K562 (cell line): ENCODE data around the gene TMEM243. TPM values are rescaled to one million over a fixed set of nuclear protein-coding genes. Genes with fewer than 3 reads are reported as not detected.

ENCODE experiments used
- ATAC-seq: fragments of 200-7000 bp; cut with Tn5 transposase; 3 replicates; pipeline ENCODE4 v1.9.1; 2020; ENCODE audit warnings: moderate library complexity
- BruUV-seq: library from RNA; stranded (reverse); fragments of 400-500 nt; replicated peaks from 2 replicates; lab custom pipeline; 2021; lab: Mats Ljungman, UMichigan
- CTCF ChIA-PET: fragments of 300-600 bp; formaldehyde crosslinking; extraction: SDS; loops from one replicate; lab custom pipeline; 2021; ENCODE audit warnings: low intra/inter-chr PET ratio; lab: Yijun Ruan, JAX
- POLR2A ChIA-PET: fragments of 300-600, 350-650 bp; sonication (Branson Sonifier 250); formaldehyde crosslinking; extraction: SDS; loops from one replicate; lab custom pipeline; 2021; ENCODE audit warnings: antibody characterized with exemption, inconsistent platforms; lab: Yijun Ruan, JAX
- DNase-seq, 4 experiments: peaks; one replicate each; pipeline versions ENCODE4 v3.0.0 to v3.0.0-alpha.2; 2011 to 2018; ENCODE audit warnings: low spot score in 3 of 4, mixed read lengths in 3 of 4; ENCODE audit errors: extremely low read depth in 1 of 4
- FAIRE-seq: peaks from 2 replicates; lab custom pipeline; 2011; peaks lifted over from hg19 to GRCh38; lab: Jason Lieb, UNC
- H2AFZ ChIP-seq: 2 replicates; pipeline ENCODE4 v1.6.0; 2011; ENCODE audit warnings: low read depth, low read length, control low read depth, inconsistent platforms
- H3K27ac ChIP-seq: fragments of 200-600 bp; 3 replicates; pipeline ENCODE4 v1.8.0; 2011; ENCODE audit warnings: low read depth, mild to moderate bottlenecking, control low read depth, inconsistent platforms, low read length, moderate library complexity, mixed read lengths; ENCODE audit errors: extremely low read depth
- H3K27me3 ChIP-seq, 2 experiments: fragments of 300-600 bp in 1 of 2; 2 replicates in 1 of 2; 3 replicates in 1 of 2; pipeline versions ENCODE4 v1.6.0 to v1.8.0; 2011; ENCODE audit warnings: inconsistent platforms in 2 of 2, low read length in 2 of 2, mild to moderate bottlenecking in 1 of 2, mixed read lengths in 1 of 2, moderate library complexity in 1 of 2; ENCODE audit not compliant: control insufficient read depth in 2 of 2, insufficient read depth in 2 of 2
- H3K36me3 ChIP-seq: fragments of 300-600 bp; 3 replicates; pipeline ENCODE4 v1.8.0; 2011; ENCODE audit warnings: mild to moderate bottlenecking, low read length, inconsistent platforms; ENCODE audit not compliant: control insufficient read depth, insufficient read depth
- H3K4me1 ChIP-seq, 2 experiments: fragments of 200-600 bp in 1 of 2; replicated peaks in 1 of 2; 2 replicates in 1 of 2; 3 replicates in 1 of 2; pipeline versions ENCODE4 v1.5.1 to v1.8.0; 2011; ENCODE audit warnings: inconsistent platforms in 2 of 2, low read length in 2 of 2, mild to moderate bottlenecking in 1 of 2, mixed read lengths in 1 of 2, moderate library complexity in 1 of 2; ENCODE audit not compliant: control insufficient read depth in 2 of 2, insufficient read depth in 2 of 2
- H3K4me2 ChIP-seq: 2 replicates; pipeline ENCODE4 v1.6.1; 2011; ENCODE audit warnings: low read length, control low read depth, inconsistent platforms, mixed read lengths; ENCODE audit not compliant: insufficient read depth
- H3K4me3 ChIP-seq: fragments of 200-600 bp; sonication (generic), shearing (Covaris generic); 2 replicates; pipeline ENCODE4 v1.5.1; 2016; ENCODE audit warnings: control low read depth, inconsistent platforms
- H3K79me2 ChIP-seq: fragments of 200-600 bp; 3 replicates; pipeline ENCODE4 v1.8.0; 2011; ENCODE audit warnings: low read length, inconsistent platforms; ENCODE audit not compliant: control insufficient read depth, insufficient read depth
- H3K9ac ChIP-seq, 2 experiments: 2 replicates each; pipeline versions ENCODE4 v1.6.0 to v1.6.1; 2011; ENCODE audit warnings: low read depth in 2 of 2, low read length in 2 of 2, control low read depth in 1 of 2, inconsistent platforms in 1 of 2, mild to moderate bottlenecking in 1 of 2, mixed read lengths in 1 of 2; ENCODE audit not compliant: insufficient read depth in 1 of 2
- H3K9me1 ChIP-seq: one replicate; pipeline ENCODE4 v1.6.0; 2011; ENCODE audit warnings: inconsistent platforms, mild to moderate bottlenecking, low read length, moderate library complexity; ENCODE audit not compliant: control insufficient read depth, insufficient read depth
- H3K9me3 ChIP-seq: replicated peaks from 2 replicates; pipeline ENCODE4 v1.5.1; 2011; ENCODE audit warnings: low read depth, low read length, inconsistent platforms; ENCODE audit not compliant: control insufficient read depth, insufficient read depth
- H4K20me1 ChIP-seq: replicated peaks from 2 replicates; pipeline ENCODE4 v1.6.1; 2011; ENCODE audit warnings: low read length, inconsistent platforms, mixed read lengths; ENCODE audit not compliant: control insufficient read depth, insufficient read depth
- BHLHE40 ChIP-seq: IDR thresholded peaks from 2 replicates; pipeline ENCODE4 v1.6.1; 2011; ENCODE audit warnings: low read length, improper control_type of control experiment
- CBFA2T3 ChIP-seq: fragments of 450-650 bp; IDR thresholded peaks from 2 replicates; pipeline ENCODE4 v1.6.1; 2017
- ELF2 ChIP-seq: fragments of 250-450 bp; sonication (Bioruptor Pico); IDR thresholded peaks from 2 replicates; pipeline ENCODE4 v1.5.0; 2021; ENCODE audit warnings: mild to moderate bottlenecking
- FOS ChIP-seq: IDR thresholded peaks from 3 replicates; pipeline ENCODE4 v1.6.1; 2011; ENCODE audit not compliant: insufficient read length; ENCODE audit errors: extremely low read depth
- NFIX ChIP-seq: fragments of 250-450 bp; sonication (Bioruptor Pico); IDR thresholded peaks from 2 replicates; pipeline ENCODE4 v1.4.0; 2020; ENCODE audit warnings: low read depth, mild to moderate bottlenecking, moderate library complexity
- POLR3A ChIP-seq: IDR thresholded peaks from 2 replicates; pipeline ENCODE4 v1.6.1; 2011; ENCODE audit warnings: borderline replicate concordance, mild to moderate bottlenecking, moderate library complexity; ENCODE audit not compliant: insufficient read length, insufficient read depth; ENCODE audit errors: extremely low read depth
- RAD21 ChIP-seq, 2 experiments: fragments of 250-450 bp in 1 of 2; fragments of 450-650 bp in 1 of 2; sonication (Bioruptor Pico) in 1 of 2; formaldehyde crosslinking in 1 of 2; IDR thresholded peaks in 1 of 2; conservative IDR thresholded peaks in 1 of 2; 2 replicates each; pipeline versions ENCODE4 v1.4.0 to v1.8.0; 2020 to 2022; ENCODE audit warnings: mild to moderate bottlenecking in 2 of 2, moderate library complexity in 1 of 2
- TRIM28 ChIP-seq: fragments of 450-650 bp; IDR thresholded peaks from 2 replicates; pipeline ENCODE4 v1.6.1; 2017
- ZKSCAN8 ChIP-seq: fragments of 200-800 bp; sonication (Bioruptor generic); IDR thresholded peaks from 2 replicates; pipeline ENCODE4 v1.6.1; 2016; ENCODE audit warnings: missing genetic modification characterization, missing compliant biosample characterization
- ZNF311 ChIP-seq: fragments of 250-450 bp; sonication (Bioruptor Pico); IDR thresholded peaks from 2 replicates; pipeline ENCODE4 v1.4.0; 2020; ENCODE audit warnings: mild to moderate bottlenecking, moderate library complexity
- ZNF551 ChIP-seq: fragments of 250-450 bp; sonication (Bioruptor Pico); IDR thresholded peaks from 2 replicates; pipeline ENCODE4 v1.5.0; 2021; ENCODE audit warnings: mild to moderate bottlenecking, moderate library complexity
- ZNF668 ChIP-seq: fragments of 250-450 bp; sonication (Bioruptor Pico); IDR thresholded peaks from 2 replicates; pipeline ENCODE4 v1.8.0; 2022; ENCODE audit warnings: mild to moderate bottlenecking, inconsistent platforms
- WGBS: fragments of 100-300 bp; shearing (Covaris generic); methylation state at CpG from one replicate; pipeline ENCODE4 v1.1.6; 2016; ENCODE audit warnings: low coverage, mixed read lengths; ENCODE audit not compliant: insufficient coverage; ENCODE audit errors: missing lambda C conversion rate; 5-methylcytosine and 5-hydroxymethylcytosine counted together
- in situ Hi-C: fragments of 300-500 bp; cut with MboI; formaldehyde crosslinking; loops from 4 replicates; pipeline ENCODE4 v1.15.0; 2018; ENCODE audit warnings: inconsistent platforms, mixed read lengths
- intact Hi-C: fragments of 100-400 bp; cut with micrococcal nuclease; formaldehyde crosslinking; loops from 2 replicates; pipeline ENCODE4 v1.14.2; 2022
- polyA plus RNA-seq, 8 experiments: library from polyadenylated mRNA; depleted of rRNA in 4 of 8; stranded (reverse) in 5 of 8; unstranded in 3 of 8; fragments of >200 nt; fragmentation: Nextera tagmentation in 2 of 8; fragmentation: Illumina TruSeq in 1 of 8; extraction: Ambion mirVana in 2 of 8; extraction: Trizol in 1 of 8; gene quantifications; 2 replicates each; pipeline versions ENCODE4 v1.2.1 to v1.2.3, GENCODE V29; 2011 to 2014; ENCODE audit warnings: inconsistent platforms in 1 of 8, missing spikeins in 1 of 8
- total RNA-seq, 7 experiments: library from RNA; depleted of rRNA in 6 of 7; stranded (reverse); fragments of >200 nt in 6 of 7; fragmentation: Illumina TruSeq in 2 of 7; extraction: Trizol in 2 of 7; gene quantifications; 2 replicates each; pipeline versions ENCODE4 v1.2.1 to v1.2.3, GENCODE V29; 2011 to 2021; ENCODE audit warnings: low replicate concordance in 1 of 7
- TF ChIP-seq, protein P1 (sequence below): fragments of 250-450 bp; sonication (Bioruptor Pico); IDR thresholded peaks from 2 replicates; pipeline ENCODE4 v1.4.0; 2020
- TF ChIP-seq, protein P2 (sequence below): sonication (generic); formaldehyde crosslinking; IDR thresholded peaks from 2 replicates; pipeline ENCODE4 v1.8.0; 2022; ENCODE audit warnings: mild to moderate bottlenecking, missing genetic modification reagents, borderline replicate concordance

TMEM243 gene
- total and polyA plus RNA-seq, 9 of the 15 experiments (the other 6 are each of a cell fraction or from before 2014, with no cell fraction given), result 3.9 to 8.6 (median 6.1) TPM

DNA sequence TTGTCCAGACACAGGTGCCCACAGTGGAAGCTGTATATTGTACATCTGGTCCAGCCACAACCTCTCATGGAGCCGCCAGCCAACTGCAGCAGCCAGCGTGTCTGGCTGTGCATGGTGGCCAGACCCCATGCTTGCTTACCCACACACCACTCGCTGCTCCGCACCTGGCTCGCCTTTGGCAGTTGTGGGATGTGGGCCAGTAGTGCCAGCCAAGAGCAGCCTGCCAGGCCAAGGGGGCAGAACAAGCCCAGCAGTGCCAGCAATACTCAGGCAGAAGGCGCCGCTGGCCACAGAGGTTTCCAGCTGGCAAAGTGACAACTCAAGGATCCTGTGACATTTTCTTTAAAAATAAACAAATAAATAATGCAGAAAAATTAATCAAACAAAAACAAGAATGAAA, 11.7 kb upstream of the TMEM243 start:
- no peaks in the 10 kb centered on the region for H3K36me3 ChIP-seq
- H2AFZ ChIP-seq, result no peak overlapping the region
- POLR2A ChIA-PET, result interaction anchor here (0.6 to 1.6 kb wide), 5 partner anchors 10 to 363 kb away, joined by 3 to 12 read pairs (median 4); partner anchors contain the start of genes DMTF1 and TMEM243
- H3K9me1 ChIP-seq, result no peaks in the 10 kb centered on the region
- no TSS peak for BruUV-seq
- CTCF ChIA-PET, result no interaction called here
- no peak; the same call in 2 of the 3 replicates for ATAC-seq
- intact Hi-C loops, result loop anchor here (10.0 kb wide), 1 partner anchor 406 kb away; no protein-coding TSS in a partner anchor
- H3K79me2 ChIP-seq, result no peaks in the 10 kb centered on the region
- H3K9me3 ChIP-seq, result no peaks in the 10 kb centered on the region
- H3K9ac ChIP-seq, result peak overlapping the region in 1 of 2 experiments; percentile 54; a peak in 1 of 4 replicates
- peaks cover 12 to 17% of the 10 kb centered on the region in 2 experiments; a peak in 4 of 5 replicates for H3K27me3 ChIP-seq
- H3K4me2 ChIP-seq, result no peak overlapping the region
- no peak for DNase-seq
- no peaks in the 10 kb centered on the region for H4K20me1 ChIP-seq
- in situ Hi-C loops, result loop anchor here (5.0 kb wide), 1 partner anchor 299 kb away; no protein-coding TSS in a partner anchor
- H3K27ac ChIP-seq, result no peak overlapping the region
- no peaks in the 10 kb centered on the region for H3K4me1 ChIP-seq
- 0% methylated on average over 7 of the region's 7 CpGs for WGBS
- no peak overlapping the region for H3K4me3 ChIP-seq
- FAIRE-seq, result no peak
- TF ChIP-seq, protein P1, sequence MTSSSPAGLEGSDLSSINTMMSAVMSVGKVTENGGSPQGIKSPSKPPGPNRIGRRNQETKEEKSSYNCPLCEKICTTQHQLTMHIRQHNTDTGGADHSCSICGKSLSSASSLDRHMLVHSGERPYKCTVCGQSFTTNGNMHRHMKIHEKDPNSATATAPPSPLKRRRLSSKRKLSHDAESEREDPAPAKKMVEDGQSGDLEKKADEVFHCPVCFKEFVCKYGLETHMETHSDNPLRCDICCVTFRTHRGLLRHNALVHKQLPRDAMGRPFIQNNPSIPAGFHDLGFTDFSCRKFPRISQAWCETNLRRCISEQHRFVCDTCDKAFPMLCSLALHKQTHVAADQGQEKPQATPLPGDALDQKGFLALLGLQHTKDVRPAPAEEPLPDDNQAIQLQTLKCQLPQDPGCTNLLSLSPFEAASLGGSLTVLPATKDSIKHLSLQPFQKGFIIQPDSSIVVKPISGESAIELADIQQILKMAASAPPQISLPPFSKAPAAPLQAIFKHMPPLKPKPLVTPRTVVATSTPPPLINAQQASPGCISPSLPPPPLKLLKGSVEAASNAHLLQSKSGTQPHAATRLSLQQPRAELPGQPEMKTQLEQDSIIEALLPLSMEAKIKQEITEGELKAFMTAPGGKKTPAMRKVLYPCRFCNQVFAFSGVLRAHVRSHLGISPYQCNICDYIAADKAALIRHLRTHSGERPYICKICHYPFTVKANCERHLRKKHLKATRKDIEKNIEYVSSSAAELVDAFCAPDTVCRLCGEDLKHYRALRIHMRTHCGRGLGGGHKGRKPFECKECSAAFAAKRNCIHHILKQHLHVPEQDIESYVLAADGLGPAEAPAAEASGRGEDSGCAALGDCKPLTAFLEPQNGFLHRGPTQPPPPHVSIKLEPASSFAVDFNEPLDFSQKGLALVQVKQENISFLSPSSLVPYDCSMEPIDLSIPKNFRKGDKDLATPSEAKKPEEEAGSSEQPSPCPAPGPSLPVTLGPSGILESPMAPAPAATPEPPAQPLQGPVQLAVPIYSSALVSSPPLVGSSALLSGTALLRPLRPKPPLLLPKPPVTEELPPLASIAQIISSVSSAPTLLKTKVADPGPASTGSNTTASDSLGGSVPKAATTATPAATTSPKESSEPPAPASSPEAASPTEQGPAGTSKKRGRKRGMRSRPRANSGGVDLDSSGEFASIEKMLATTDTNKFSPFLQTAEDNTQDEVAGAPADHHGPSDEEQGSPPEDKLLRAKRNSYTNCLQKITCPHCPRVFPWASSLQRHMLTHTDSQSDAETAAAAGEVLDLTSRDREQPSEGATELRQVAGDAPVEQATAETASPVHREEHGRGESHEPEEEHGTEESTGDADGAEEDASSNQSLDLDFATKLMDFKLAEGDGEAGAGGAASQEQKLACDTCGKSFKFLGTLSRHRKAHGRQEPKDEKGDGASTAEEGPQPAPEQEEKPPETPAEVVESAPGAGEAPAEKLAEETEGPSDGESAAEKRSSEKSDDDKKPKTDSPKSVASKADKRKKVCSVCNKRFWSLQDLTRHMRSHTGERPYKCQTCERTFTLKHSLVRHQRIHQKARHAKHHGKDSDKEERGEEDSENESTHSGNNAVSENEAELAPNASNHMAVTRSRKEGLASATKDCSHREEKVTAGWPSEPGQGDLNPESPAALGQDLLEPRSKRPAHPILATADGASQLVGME (CRISPR knock-in tag), result no peak
- TF ChIP-seq ZKSCAN8 (CRISPR knock-in tag) (no peak), CBFA2T3 (no peak), ZNF551 (CRISPR knock-in tag) (no peak), TRIM28 (no peak), RAD21 (CRISPR knock-in tag; conservative IDR thresholded peaks at IDR 0.05 in 1 of 2, IDR thresholded peaks at IDR 0.05 in 1 of 2) (no peak), POLR3A (no peak), ZNF668 (no peak), NFIX (CRISPR knock-in tag) (no peak), ZNF311 (CRISPR knock-in tag) (no peak), ELF2 (CRISPR knock-in tag) (no peak), BHLHE40 (no peak), FOS (no peak)
- TF ChIP-seq, protein P2, sequence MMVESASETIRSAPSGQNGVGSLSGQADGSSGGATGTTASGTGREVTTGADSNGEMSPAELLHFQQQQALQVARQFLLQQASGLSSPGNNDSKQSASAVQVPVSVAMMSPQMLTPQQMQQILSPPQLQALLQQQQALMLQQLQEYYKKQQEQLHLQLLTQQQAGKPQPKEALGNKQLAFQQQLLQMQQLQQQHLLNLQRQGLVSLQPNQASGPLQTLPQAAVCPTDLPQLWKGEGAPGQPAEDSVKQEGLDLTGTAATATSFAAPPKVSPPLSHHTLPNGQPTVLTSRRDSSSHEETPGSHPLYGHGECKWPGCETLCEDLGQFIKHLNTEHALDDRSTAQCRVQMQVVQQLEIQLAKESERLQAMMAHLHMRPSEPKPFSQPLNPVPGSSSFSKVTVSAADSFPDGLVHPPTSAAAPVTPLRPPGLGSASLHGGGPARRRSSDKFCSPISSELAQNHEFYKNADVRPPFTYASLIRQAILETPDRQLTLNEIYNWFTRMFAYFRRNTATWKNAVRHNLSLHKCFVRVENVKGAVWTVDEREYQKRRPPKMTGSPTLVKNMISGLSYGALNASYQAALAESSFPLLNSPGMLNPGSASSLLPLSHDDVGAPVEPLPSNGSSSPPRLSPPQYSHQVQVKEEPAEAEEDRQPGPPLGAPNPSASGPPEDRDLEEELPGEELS (CRISPR knock-in tag), result no peak
